Measurements from ENCODE around the gene FANCM.

Gene FANCM

DNA sequence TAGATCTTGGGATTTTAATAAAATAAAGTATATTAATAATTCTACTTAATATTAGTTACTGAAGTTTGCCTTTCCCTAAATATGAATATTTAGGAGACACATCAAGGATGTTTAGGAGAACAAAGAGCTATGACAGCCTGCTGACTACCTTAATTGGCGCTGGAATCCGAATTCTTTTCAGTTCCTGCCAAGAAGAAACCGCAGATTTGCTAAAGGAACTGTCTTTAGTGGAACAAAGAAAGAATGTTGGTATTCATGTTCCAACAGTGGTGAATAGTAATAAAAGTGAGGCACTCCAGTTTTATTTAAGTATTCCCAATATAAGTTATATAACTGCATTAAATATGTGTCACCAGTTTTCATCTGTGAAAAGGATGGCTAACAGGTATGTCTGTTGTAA lies 62.8 kb downstream of the FANCM start:
- no CpG with 5 or more reads among the region's 3 CpGs for WGBS (ENCODE audit: extremely low coverage, insufficient coverage, insufficient read length)
- no peak overlapping the region for H3K4me3 ChIP-seq (ENCODE audit: low read depth, low read length)
- H4K8ac ChIP-seq (ENCODE audit: low read depth, low read length) = no peak overlapping the region
- no peak overlapping the region for H3K4ac ChIP-seq (ENCODE audit: low read depth, low read length)
- no peaks in the 10 kb centered on the region for H3K27me3 ChIP-seq (ENCODE audit: insufficient read depth, low read length)
- H3K14ac ChIP-seq (ENCODE audit: low read length) = no peak overlapping the region
- H2BK12ac ChIP-seq (ENCODE audit: low read length) = no peak overlapping the region
- H3K27ac ChIP-seq (ENCODE audit: low read depth, low read length) = no peak overlapping the region
- no peak for DNase-seq
- H2BK5ac ChIP-seq (ENCODE audit: low read depth, low read length, poor library complexity) = no peak overlapping the region
- no peak overlapping the region for H3K4me2 ChIP-seq (ENCODE audit: low read length)
- H2AFZ ChIP-seq (ENCODE audit: insufficient read depth, low read length, poor library complexity) = no peak overlapping the region
- H3K23ac ChIP-seq (ENCODE audit: low read length) = no peak overlapping the region
- H2AK5ac ChIP-seq (ENCODE audit: low read length) = no peak overlapping the region
- no peak overlapping the region for H3K9ac ChIP-seq (ENCODE audit: low read length)
- H3K9me3 ChIP-seq (ENCODE audit: insufficient read depth, low read depth, low read length) = no peaks in the 10 kb centered on the region
- peaks cover 0 to 5% of the 10 kb centered on the region in 2 experiments for H3K36me3 ChIP-seq (ENCODE audit: control insufficient read depth in 1 of 2, insufficient read depth in 2 of 2, low read length in 2 of 2)
- no peak overlapping the region for H2BK120ac ChIP-seq (ENCODE audit: insufficient read depth, low read length, poor library complexity)
- H3K79me1 ChIP-seq (ENCODE audit: low read length) = no peaks in the 10 kb centered on the region
- H4K91ac ChIP-seq (ENCODE audit: low read depth, low read length) = no peak overlapping the region
- H3K4me1 ChIP-seq (ENCODE audit: control insufficient read depth in 1 of 2, insufficient read depth in 2 of 2, low read length in 2 of 2) = no peaks in the 10 kb centered on the region
- H3K79me2 ChIP-seq (ENCODE audit: control insufficient read depth, insufficient read depth, low read length, poor library complexity) = no peaks in the 10 kb centered on the region
- no peak overlapping the region for H4K12ac ChIP-seq (ENCODE audit: low read depth, low read length)
- H3K18ac ChIP-seq (ENCODE audit: low read length) = no peak overlapping the region

DNA sequence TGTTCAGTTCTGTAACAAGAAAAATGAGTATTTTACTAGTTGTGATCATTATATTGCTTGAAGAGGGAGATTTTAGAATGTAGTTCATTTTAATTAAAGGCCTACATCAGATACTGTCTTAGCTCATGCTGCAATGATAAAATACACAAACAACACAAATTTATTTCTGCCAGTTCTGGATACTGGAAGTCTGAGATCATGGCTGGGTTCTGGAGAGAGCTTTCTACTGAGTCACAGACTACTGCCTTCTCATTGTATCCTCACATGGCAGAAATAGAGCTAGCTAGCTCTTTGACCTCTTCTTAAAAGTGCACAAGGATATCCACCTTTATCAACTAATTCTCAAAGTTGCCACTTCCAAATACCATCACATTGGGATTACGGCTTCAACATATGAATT lies 63.5 kb downstream of the FANCM start:
- no peak overlapping the region for H4K12ac ChIP-seq (ENCODE audit: low read depth, low read length)
- no peaks in the 10 kb centered on the region for H3K4me1 ChIP-seq (ENCODE audit: control insufficient read depth in 1 of 2, insufficient read depth in 2 of 2, low read length in 2 of 2)
- no peak for DNase-seq
- no peak overlapping the region for H2AFZ ChIP-seq (ENCODE audit: insufficient read depth, low read length, poor library complexity)
- no peaks in the 10 kb centered on the region for H3K9me3 ChIP-seq (ENCODE audit: insufficient read depth, low read depth, low read length)
- no peak overlapping the region for H2BK12ac ChIP-seq (ENCODE audit: low read length)
- no CpG with 5 or more reads among the region's 1 CpG for WGBS (ENCODE audit: extremely low coverage, insufficient coverage, insufficient read length)
- no peaks in the 10 kb centered on the region for H3K79me1 ChIP-seq (ENCODE audit: low read length)
- H3K27me3 ChIP-seq (ENCODE audit: insufficient read depth, low read length) = no peaks in the 10 kb centered on the region
- no peak overlapping the region for H2BK5ac ChIP-seq (ENCODE audit: low read depth, low read length, poor library complexity)
- H4K91ac ChIP-seq (ENCODE audit: low read depth, low read length) = no peak overlapping the region
- no peaks in the 10 kb centered on the region for H3K79me2 ChIP-seq (ENCODE audit: control insufficient read depth, insufficient read depth, low read length, poor library complexity)
- no peak overlapping the region for H2AK5ac ChIP-seq (ENCODE audit: low read length)
- H3K36me3 ChIP-seq (ENCODE audit: control insufficient read depth in 1 of 2, insufficient read depth in 2 of 2, low read length in 2 of 2) = peaks cover 0 to 5% of the 10 kb centered on the region in 2 experiments
- H3K4me2 ChIP-seq (ENCODE audit: low read length) = no peak overlapping the region
- H3K18ac ChIP-seq (ENCODE audit: low read length) = no peak overlapping the region
- no peak overlapping the region for H4K8ac ChIP-seq (ENCODE audit: low read depth, low read length)
- H3K27ac ChIP-seq (ENCODE audit: low read depth, low read length) = no peak overlapping the region
- H2BK120ac ChIP-seq (ENCODE audit: insufficient read depth, low read length, poor library complexity) = no peak overlapping the region
- no peak overlapping the region for H3K4ac ChIP-seq (ENCODE audit: low read depth, low read length)
- H3K14ac ChIP-seq (ENCODE audit: low read length) = no peak overlapping the region
- no peak overlapping the region for H3K4me3 ChIP-seq (ENCODE audit: low read depth, low read length)
- no peak overlapping the region for H3K9ac ChIP-seq (ENCODE audit: low read length)
- no peak overlapping the region for H3K23ac ChIP-seq (ENCODE audit: low read length)

DNA sequence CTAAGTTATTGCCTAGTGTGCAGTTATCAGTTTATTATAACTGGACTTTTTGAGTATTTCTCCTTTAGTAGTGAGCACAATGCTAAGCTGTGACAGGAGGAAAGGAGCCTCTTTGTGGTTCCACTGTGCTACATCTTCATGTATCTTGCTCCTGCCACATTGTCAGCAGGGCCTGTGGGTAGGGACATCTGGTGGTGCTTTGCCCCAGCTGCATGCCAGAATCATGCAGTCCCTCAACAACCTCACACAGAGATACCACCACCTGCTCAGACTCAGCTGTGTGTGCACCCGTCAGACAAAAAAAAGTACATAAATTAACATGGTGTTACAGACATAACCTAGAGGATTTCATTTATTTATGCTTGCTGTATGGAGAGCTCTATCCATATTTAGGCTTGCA lies 66.2 kb downstream of the FANCM start:
- H3K18ac ChIP-seq (ENCODE audit: low read length) = no peak overlapping the region
- H3K4me2 ChIP-seq (ENCODE audit: low read length) = no peak overlapping the region
- no peak overlapping the region for H3K14ac ChIP-seq (ENCODE audit: low read length)
- H3K36me3 ChIP-seq (ENCODE audit: control insufficient read depth in 1 of 2, insufficient read depth in 2 of 2, low read length in 2 of 2) = peaks cover 3 to 10% of the 10 kb centered on the region in 2 experiments
- H3K79me2 ChIP-seq (ENCODE audit: control insufficient read depth, insufficient read depth, low read length, poor library complexity) = no peaks in the 10 kb centered on the region
- no peak overlapping the region for H4K8ac ChIP-seq (ENCODE audit: low read depth, low read length)
- no peak overlapping the region for H3K4me3 ChIP-seq (ENCODE audit: low read depth, low read length)
- H3K9me3 ChIP-seq (ENCODE audit: insufficient read depth, low read depth, low read length) = no peaks in the 10 kb centered on the region
- H3K9ac ChIP-seq (ENCODE audit: low read length) = no peak overlapping the region
- no peak overlapping the region for H2BK12ac ChIP-seq (ENCODE audit: low read length)
- H3K4me1 ChIP-seq (ENCODE audit: control insufficient read depth in 1 of 2, insufficient read depth in 2 of 2, low read length in 2 of 2) = no peaks in the 10 kb centered on the region
- H4K91ac ChIP-seq (ENCODE audit: low read depth, low read length) = no peak overlapping the region
- no peaks in the 10 kb centered on the region for H3K79me1 ChIP-seq (ENCODE audit: low read length)
- no peak for DNase-seq
- no peak overlapping the region for H3K27ac ChIP-seq (ENCODE audit: low read depth, low read length)
- no peak overlapping the region for H2BK5ac ChIP-seq (ENCODE audit: low read depth, low read length, poor library complexity)
- H4K12ac ChIP-seq (ENCODE audit: low read depth, low read length) = no peak overlapping the region
- H2AK5ac ChIP-seq (ENCODE audit: low read length) = no peak overlapping the region
- H2AFZ ChIP-seq (ENCODE audit: insufficient read depth, low read length, poor library complexity) = no peak overlapping the region
- no CpG with 5 or more reads among the region's 1 CpG for WGBS (ENCODE audit: extremely low coverage, insufficient coverage, insufficient read length)
- no peak overlapping the region for H2BK120ac ChIP-seq (ENCODE audit: insufficient read depth, low read length, poor library complexity)
- H3K4ac ChIP-seq (ENCODE audit: low read depth, low read length) = no peak overlapping the region
- H3K23ac ChIP-seq (ENCODE audit: low read length) = no peak overlapping the region
- no peaks in the 10 kb centered on the region for H3K27me3 ChIP-seq (ENCODE audit: insufficient read depth, low read length)

DNA sequence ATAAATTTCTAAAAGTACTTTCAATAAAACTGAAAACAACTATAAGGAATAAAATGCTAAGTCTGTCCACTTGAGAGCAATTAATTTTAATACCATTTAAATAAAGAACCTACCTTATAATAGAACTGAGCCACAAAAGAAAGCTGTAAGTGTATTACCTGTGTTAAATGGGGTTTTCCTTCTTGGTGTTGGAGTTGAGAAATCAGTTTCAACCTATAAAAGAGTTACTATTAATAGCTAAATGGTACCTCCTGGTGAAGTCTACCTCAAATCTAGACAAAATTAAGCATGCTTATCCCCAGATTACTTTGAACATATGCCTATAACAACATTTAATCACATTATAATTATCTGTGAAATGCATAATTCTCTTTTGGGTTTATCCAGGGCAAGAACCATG lies 68.5 kb downstream of the FANCM start:
- no peak overlapping the region for H3K4me2 ChIP-seq (ENCODE audit: low read length)
- H2BK5ac ChIP-seq (ENCODE audit: low read depth, low read length, poor library complexity) = no peak overlapping the region
- H3K23ac ChIP-seq (ENCODE audit: low read length) = no peak overlapping the region
- no peaks in the 10 kb centered on the region for H3K9me3 ChIP-seq (ENCODE audit: insufficient read depth, low read depth, low read length)
- no peaks in the 10 kb centered on the region for H3K27me3 ChIP-seq (ENCODE audit: insufficient read depth, low read length)
- no peak overlapping the region for H3K18ac ChIP-seq (ENCODE audit: low read length)
- H3K4me1 ChIP-seq (ENCODE audit: control insufficient read depth in 1 of 2, insufficient read depth in 2 of 2, low read length in 2 of 2) = no peaks in the 10 kb centered on the region
- H3K4me3 ChIP-seq (ENCODE audit: low read depth, low read length) = no peak overlapping the region
- no peak overlapping the region for H2AFZ ChIP-seq (ENCODE audit: insufficient read depth, low read length, poor library complexity)
- no peak for DNase-seq
- no peak overlapping the region for H2AK5ac ChIP-seq (ENCODE audit: low read length)
- H3K14ac ChIP-seq (ENCODE audit: low read length) = no peak overlapping the region
- H3K79me1 ChIP-seq (ENCODE audit: low read length) = no peaks in the 10 kb centered on the region
- H2BK120ac ChIP-seq (ENCODE audit: insufficient read depth, low read length, poor library complexity) = no peak overlapping the region
- H3K4ac ChIP-seq (ENCODE audit: low read depth, low read length) = no peak overlapping the region
- no peak overlapping the region for H3K27ac ChIP-seq (ENCODE audit: low read depth, low read length)
- H4K91ac ChIP-seq (ENCODE audit: low read depth, low read length) = no peak overlapping the region
- peaks cover 10 to 14% of the 10 kb centered on the region in 2 experiments for H3K36me3 ChIP-seq (ENCODE audit: control insufficient read depth in 1 of 2, insufficient read depth in 2 of 2, low read length in 2 of 2)
- no peak overlapping the region for H2BK12ac ChIP-seq (ENCODE audit: low read length)
- H4K8ac ChIP-seq (ENCODE audit: low read depth, low read length) = no peak overlapping the region
- H4K12ac ChIP-seq (ENCODE audit: low read depth, low read length) = no peak overlapping the region
- H3K9ac ChIP-seq (ENCODE audit: low read length) = no peak overlapping the region
- no peaks in the 10 kb centered on the region for H3K79me2 ChIP-seq (ENCODE audit: control insufficient read depth, insufficient read depth, low read length, poor library complexity)
